ENCODE measurements around the gene ANKRD13A. TPM values are rescaled to one million over a fixed set of nuclear protein-coding genes. Genes with fewer than 3 reads are reported as not detected.

The ANKRD13A gene
- total RNA-seq, 1 experiment from 2014 or later: 277 TPM

DNA sequence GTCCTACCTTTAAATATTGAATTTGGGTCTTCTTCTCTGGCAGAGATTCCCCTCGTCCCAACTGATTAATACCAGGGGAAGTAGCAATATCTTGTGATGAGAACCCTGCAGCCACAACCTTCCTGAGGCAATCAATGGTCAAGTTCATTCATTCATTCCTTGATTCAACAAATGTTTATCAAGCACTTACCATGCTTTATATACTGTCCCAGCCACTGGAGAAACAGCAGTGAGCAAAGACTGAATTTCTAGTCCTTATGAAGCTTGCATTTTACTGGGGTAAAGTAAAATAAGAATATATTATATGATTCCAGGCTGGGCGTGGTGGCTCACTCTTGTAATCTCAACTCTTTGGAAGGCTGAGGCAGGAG, 2.8 kb upstream of the ANKRD13A start:
- H4K20me1 ChIP-seq (ENCODE audit: insufficient read depth, low read depth, low read length): peaks cover 4% of the 10 kb centered on the region; the same call in 1 of the 2 replicates
- H3K9me2 ChIP-seq (replicated peaks; ENCODE audit: insufficient read depth, low read length): no peaks in the 10 kb centered on the region
- H3K4me2 ChIP-seq (ENCODE audit: low read depth, low read length, poor library complexity, severe bottlenecking): peak overlapping the region; percentile 88
- H3K4me1 ChIP-seq (ENCODE audit: low read length): peaks cover 52% of the 10 kb centered on the region
- H3K9me3 ChIP-seq (ENCODE audit: low read length): no peaks in the 10 kb centered on the region
- H3K27ac ChIP-seq (ENCODE audit: low read length): peak overlapping the region; percentile 40; the same call in 1 of the 2 replicates
- peak overlapping the region; percentile 82 for H3K4me3 ChIP-seq (ENCODE audit: low read length)
- peaks cover 8% of the 10 kb centered on the region; the same call in 1 of the 2 replicates for H3K36me3 ChIP-seq (ENCODE audit: insufficient read depth, low read length)
- H2AFZ ChIP-seq (ENCODE audit: low read length): peak overlapping the region; percentile 27; the same call in 1 of the 2 replicates
- no peak for DNase-seq
- H3K9ac ChIP-seq (ENCODE audit: low read length): peak overlapping the region; percentile 96
- no peaks in the 10 kb centered on the region for H3K27me3 ChIP-seq (ENCODE audit: low read length)
- peaks cover 75% of the 10 kb centered on the region for H3K79me2 ChIP-seq (ENCODE audit: low read length)

DNA sequence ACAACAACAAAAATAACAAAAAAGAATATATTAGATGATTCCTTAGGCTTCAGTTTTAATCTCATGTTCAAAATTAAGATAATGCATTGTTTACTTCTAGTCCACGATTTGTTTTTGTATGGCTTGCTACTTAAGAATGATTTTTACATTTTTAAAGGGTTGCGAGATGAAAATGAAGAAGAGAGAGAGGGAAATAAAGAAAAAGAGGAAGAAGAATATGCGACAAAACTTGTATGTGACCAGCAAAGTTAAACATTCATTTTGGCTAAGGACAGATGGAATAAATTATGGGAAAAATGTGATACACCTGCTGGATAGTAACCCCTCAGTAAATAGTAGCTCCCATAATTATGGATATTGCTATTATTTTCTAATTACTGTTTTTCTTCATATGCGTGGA, 1.8 kb upstream of the ANKRD13A start:
- Histone ChIP-seq H3K9ac (ENCODE audit: low read length) (peak overlapping the region; percentile 91), H2AFZ (ENCODE audit: low read length) (peak overlapping the region; percentile 17; the same call in 1 of the 2 replicates), H3K4me2 (ENCODE audit: low read depth, low read length, poor library complexity, severe bottlenecking) (peak overlapping the region; percentile 84), H3K27ac (ENCODE audit: low read length) (peak overlapping the region; percentile 87), H4K20me1 (ENCODE audit: insufficient read depth, low read depth, low read length) (peaks cover 4% of the 10 kb centered on the region; the same call in 1 of the 2 replicates), H3K4me3 (ENCODE audit: low read length) (peak overlapping the region; percentile 97), H3K9me3 (ENCODE audit: low read length) (no peaks in the 10 kb centered on the region), H3K9me2 (replicated peaks; ENCODE audit: insufficient read depth, low read length) (no peaks in the 10 kb centered on the region), H3K79me2 (ENCODE audit: low read length) (peaks cover 75% of the 10 kb centered on the region), H3K27me3 (ENCODE audit: low read length) (no peaks in the 10 kb centered on the region), H3K4me1 (ENCODE audit: low read length) (peaks cover 61% of the 10 kb centered on the region), H3K36me3 (ENCODE audit: insufficient read depth, low read length) (peaks cover 4% of the 10 kb centered on the region; the same call in 1 of the 2 replicates)
- DNase-seq: no peak

GRCh38 chr12:109998241-109998903, 858 bp upstream of the ANKRD13A start:
- H3K9me2 ChIP-seq (replicated peaks; ENCODE audit: insufficient read depth, low read length): no peaks in the 10 kb centered on the region
- H3K36me3 ChIP-seq (ENCODE audit: insufficient read depth, low read length): peaks cover 6% of the 10 kb centered on the region
- peak overlapping the region; percentile 97 for H3K4me3 ChIP-seq (ENCODE audit: low read length)
- peak overlapping the region; percentile 70; the same call in 1 of the 2 replicates for H2AFZ ChIP-seq (ENCODE audit: low read length)
- H3K9me3 ChIP-seq (ENCODE audit: low read length): no peaks in the 10 kb centered on the region
- H3K4me1 ChIP-seq (ENCODE audit: low read length): peaks cover 65% of the 10 kb centered on the region
- peaks cover 75% of the 10 kb centered on the region for H3K79me2 ChIP-seq (ENCODE audit: low read length)
- peak overlapping the region; percentile 84 for H3K4me2 ChIP-seq (ENCODE audit: low read depth, low read length, poor library complexity, severe bottlenecking)
- H4K20me1 ChIP-seq (ENCODE audit: insufficient read depth, low read depth, low read length): peaks cover 4% of the 10 kb centered on the region; the same call in 1 of the 2 replicates
- peak overlapping the region; percentile 91 for H3K9ac ChIP-seq (ENCODE audit: low read length)
- peak overlapping the region; percentile 87 for H3K27ac ChIP-seq (ENCODE audit: low read length)
- peak; percentile 56 for DNase-seq
- H3K27me3 ChIP-seq (ENCODE audit: low read length): no peaks in the 10 kb centered on the region

- H3K4me1 ChIP-seq (ENCODE audit: low read length): peaks cover 65% of the 10 kb centered on the region
- peak overlapping the region; percentile 97 for H3K4me3 ChIP-seq (ENCODE audit: low read length)
- H4K20me1 ChIP-seq (ENCODE audit: insufficient read depth, low read depth, low read length): peaks cover 4% of the 10 kb centered on the region; the same call in 1 of the 2 replicates
- no peaks in the 10 kb centered on the region for H3K9me3 ChIP-seq (ENCODE audit: low read length)
- no peak for DNase-seq
- H3K9ac ChIP-seq (ENCODE audit: low read length): peak overlapping the region; percentile 91
- H2AFZ ChIP-seq (ENCODE audit: low read length): no peak overlapping the region
- H3K9me2 ChIP-seq (replicated peaks; ENCODE audit: insufficient read depth, low read length): no peaks in the 10 kb centered on the region
- peak overlapping the region; percentile 80 for H3K27ac ChIP-seq (ENCODE audit: low read length)
- peaks cover 75% of the 10 kb centered on the region for H3K79me2 ChIP-seq (ENCODE audit: low read length)
- peaks cover 9% of the 10 kb centered on the region; the same call in 1 of the 2 replicates for H3K36me3 ChIP-seq (ENCODE audit: insufficient read depth, low read length)
- H3K27me3 ChIP-seq (ENCODE audit: low read length): no peaks in the 10 kb centered on the region
- H3K4me2 ChIP-seq (ENCODE audit: low read depth, low read length, poor library complexity, severe bottlenecking): peak overlapping the region; percentile 84
Measured at GRCh38 chr12:109999649-109999971, 380 bp downstream of the ANKRD13A start.

DNA sequence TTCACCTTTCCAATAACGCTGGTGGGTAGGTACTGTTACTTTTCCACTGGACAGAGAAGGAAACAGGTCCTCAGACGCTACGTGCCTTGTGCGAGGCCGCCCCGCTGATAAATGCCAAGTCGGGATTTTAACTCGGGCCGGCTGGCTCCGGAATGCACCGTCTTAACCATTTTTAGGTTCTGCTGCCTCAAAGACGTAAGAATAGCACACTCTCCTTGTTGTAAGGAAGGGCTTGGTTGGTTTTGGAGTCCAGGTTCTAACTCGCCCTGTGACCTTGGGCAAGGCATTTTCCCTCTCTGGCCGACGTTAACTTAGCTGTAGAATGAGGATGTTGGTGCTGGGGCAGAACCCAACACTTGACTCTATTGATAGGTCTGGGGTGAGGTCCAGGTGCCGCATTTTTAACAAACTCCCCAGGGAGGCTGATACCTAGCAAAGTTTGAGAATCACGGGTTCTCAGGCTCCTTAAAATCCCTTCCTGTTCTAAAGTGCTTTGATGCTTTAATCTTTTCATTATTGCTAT, 814 bp downstream of the ANKRD13A start:
- H3K4me2 ChIP-seq (ENCODE audit: low read depth, low read length, poor library complexity, severe bottlenecking): peak overlapping the region; percentile 84
- H3K4me1 ChIP-seq (ENCODE audit: low read length): peaks cover 69% of the 10 kb centered on the region
- H3K9me3 ChIP-seq (ENCODE audit: low read length): no peaks in the 10 kb centered on the region
- peak overlapping the region; percentile 80 for H3K27ac ChIP-seq (ENCODE audit: low read length)
- H3K9me2 ChIP-seq (replicated peaks; ENCODE audit: insufficient read depth, low read length): no peaks in the 10 kb centered on the region
- H3K36me3 ChIP-seq (ENCODE audit: insufficient read depth, low read length): peaks cover 9% of the 10 kb centered on the region; the same call in 1 of the 2 replicates
- peak; percentile 78 for DNase-seq
- H3K9ac ChIP-seq (ENCODE audit: low read length): peak overlapping the region; percentile 91
- H3K27me3 ChIP-seq (ENCODE audit: low read length): no peaks in the 10 kb centered on the region
- peaks cover 4% of the 10 kb centered on the region; the same call in 1 of the 2 replicates for H4K20me1 ChIP-seq (ENCODE audit: insufficient read depth, low read depth, low read length)
- H3K4me3 ChIP-seq (ENCODE audit: low read length): peak overlapping the region; percentile 97
- H3K79me2 ChIP-seq (ENCODE audit: low read length): peaks cover 75% of the 10 kb centered on the region
- H2AFZ ChIP-seq (ENCODE audit: low read length): no peak overlapping the region

GRCh38 chr12:110001596-110001995, 2.4 kb downstream of the ANKRD13A start:
- peak overlapping the region; percentile 97; the same call in 1 of the 2 replicates for H3K4me3 ChIP-seq (ENCODE audit: low read length)
- peaks cover 4% of the 10 kb centered on the region; the same call in 1 of the 2 replicates for H4K20me1 ChIP-seq (ENCODE audit: insufficient read depth, low read depth, low read length)
- H3K9me3 ChIP-seq (ENCODE audit: low read length): no peaks in the 10 kb centered on the region
- peaks cover 78% of the 10 kb centered on the region for H3K4me1 ChIP-seq (ENCODE audit: low read length)
- no peak for DNase-seq
- H3K9ac ChIP-seq (ENCODE audit: low read length): peak overlapping the region; percentile 91; the same call in 1 of the 2 replicates
- H3K9me2 ChIP-seq (replicated peaks; ENCODE audit: insufficient read depth, low read length): no peaks in the 10 kb centered on the region
- no peak overlapping the region for H2AFZ ChIP-seq (ENCODE audit: low read length)
- peak overlapping the region; percentile 80 for H3K27ac ChIP-seq (ENCODE audit: low read length)
- peaks cover 81% of the 10 kb centered on the region for H3K79me2 ChIP-seq (ENCODE audit: low read length)
- H3K27me3 ChIP-seq (ENCODE audit: low read length): no peaks in the 10 kb centered on the region
- H3K4me2 ChIP-seq (ENCODE audit: low read depth, low read length, poor library complexity, severe bottlenecking): peak overlapping the region; percentile 84
- peaks cover 9% of the 10 kb centered on the region; the same call in 1 of the 2 replicates for H3K36me3 ChIP-seq (ENCODE audit: insufficient read depth, low read length)

DNA sequence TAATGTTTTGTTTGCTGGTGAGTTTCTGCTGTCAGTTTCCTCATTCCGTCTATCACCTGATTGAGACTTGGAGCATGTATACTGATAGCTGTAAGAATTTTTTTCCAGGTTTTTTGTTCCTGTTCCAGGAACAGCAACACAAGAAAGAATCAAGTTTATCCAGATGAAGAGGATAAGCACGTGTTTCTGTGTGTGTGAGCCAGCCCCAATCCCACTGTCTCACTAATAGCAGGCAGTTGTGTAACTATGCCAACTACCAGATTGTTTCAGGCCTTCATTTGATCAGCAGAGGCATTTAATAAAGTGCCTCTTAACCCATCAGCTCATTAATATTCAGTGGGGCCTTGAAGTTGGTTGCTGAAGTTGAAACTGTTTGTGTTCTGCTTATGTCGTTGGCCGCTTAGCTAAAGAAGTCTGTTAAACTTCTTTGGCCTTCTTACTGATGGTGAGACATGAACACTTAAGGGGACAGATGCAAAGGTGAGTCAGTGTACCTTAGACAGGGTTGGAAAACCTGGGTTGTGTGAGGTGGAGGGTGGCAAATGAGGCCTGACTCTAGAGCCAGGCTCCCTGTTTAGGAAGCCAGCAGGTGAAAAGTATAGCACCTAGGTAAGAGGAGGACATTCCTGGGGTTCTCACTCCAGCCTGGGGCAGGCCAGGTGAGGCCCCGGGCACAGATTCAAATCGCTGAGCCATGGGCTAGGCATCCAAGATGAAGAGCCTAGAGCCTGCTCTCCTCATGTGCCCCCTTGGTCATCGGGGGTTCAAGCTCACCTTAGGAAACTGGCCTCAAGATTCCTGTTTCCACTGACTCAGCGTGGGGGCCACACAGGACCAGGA, 3.7 kb downstream of the ANKRD13A start:
- no peaks in the 10 kb centered on the region for H3K9me3 ChIP-seq (ENCODE audit: low read length)
- no peak overlapping the region for H3K4me3 ChIP-seq (ENCODE audit: low read length)
- no peak for DNase-seq
- peak overlapping the region; percentile 80 for H3K27ac ChIP-seq (ENCODE audit: low read length)
- H3K36me3 ChIP-seq (ENCODE audit: insufficient read depth, low read length): peaks cover 12% of the 10 kb centered on the region; the same call in 1 of the 2 replicates
- H4K20me1 ChIP-seq (ENCODE audit: insufficient read depth, low read depth, low read length): peaks cover 4% of the 10 kb centered on the region; the same call in 1 of the 2 replicates
- H3K79me2 ChIP-seq (ENCODE audit: low read length): peaks cover 93% of the 10 kb centered on the region
- H2AFZ ChIP-seq (ENCODE audit: low read length): no peak overlapping the region
- H3K27me3 ChIP-seq (ENCODE audit: low read length): no peaks in the 10 kb centered on the region
- H3K4me2 ChIP-seq (ENCODE audit: low read depth, low read length, poor library complexity, severe bottlenecking): peak overlapping the region; percentile 84
- 0 out of 2 replicates have a peak overlapping the region, but pooled peaks have one; percentile 9 for H3K9ac ChIP-seq (ENCODE audit: low read length)
- no peaks in the 10 kb centered on the region for H3K9me2 ChIP-seq (replicated peaks; ENCODE audit: insufficient read depth, low read length)
- peaks cover 78% of the 10 kb centered on the region for H3K4me1 ChIP-seq (ENCODE audit: low read length)

Data from Karpas-422 (cell line).